WTC11 (cell line): ENCODE results near the gene CGGBP1.

Source experiments
- ARID4B ChIP-seq: sonication (generic); formaldehyde crosslinking; IDR thresholded peaks from 2 replicates; pipeline ENCODE4 v1.8.0; 2023; ENCODE audit warnings: missing genetic modification reagents, mild to moderate bottlenecking, borderline replicate concordance
- ATF2 ChIP-seq: sonication (generic); formaldehyde crosslinking; IDR thresholded peaks from 2 replicates; pipeline ENCODE4 v1.8.1; 2022; ENCODE audit warnings: low read depth, missing genetic modification reagents, borderline replicate concordance
- CTCF ChIP-seq: fragments of 200-600 bp; IDR thresholded peaks from 2 replicates; pipeline ENCODE4 v1.8.0; 2022; ENCODE audit warnings: antibody characterized with exemption
- FOXK1 ChIP-seq: sonication (generic); formaldehyde crosslinking; IDR thresholded peaks from 2 replicates; pipeline ENCODE4 v1.8.0; 2022; ENCODE audit warnings: mild to moderate bottlenecking, moderate library complexity, missing genetic modification reagents
- JUN ChIP-seq: sonication (generic); formaldehyde crosslinking; IDR thresholded peaks from 2 replicates; pipeline ENCODE4 v1.8.0; 2023; ENCODE audit warnings: mild to moderate bottlenecking, missing genetic modification reagents
- MAX ChIP-seq: sonication (generic); formaldehyde crosslinking; IDR thresholded peaks from 2 replicates; pipeline ENCODE4 v1.8.0; 2022; ENCODE audit warnings: mild to moderate bottlenecking, missing genetic modification reagents
- NFYB ChIP-seq: sonication (generic); formaldehyde crosslinking; conservative IDR thresholded peaks from 2 replicates; pipeline ENCODE4 v1.8.0; 2022; ENCODE audit warnings: low read depth, missing genetic modification reagents
- NR1H2 ChIP-seq: sonication (generic); formaldehyde crosslinking; IDR thresholded peaks from 2 replicates; pipeline ENCODE4 v1.9.0; 2021; ENCODE audit warnings: mild to moderate bottlenecking, moderate library complexity, missing genetic modification reagents
- PRRX2 ChIP-seq: fragments of 250-450 bp; sonication (Bioruptor Pico); IDR thresholded peaks from 2 replicates; pipeline ENCODE4 v1.8.0; 2021; ENCODE audit warnings: mild to moderate bottlenecking
- SP1 ChIP-seq: sonication (generic); formaldehyde crosslinking; conservative IDR thresholded peaks from 2 replicates; pipeline ENCODE4 v1.8.1; 2022; ENCODE audit warnings: missing genetic modification reagents
- ZNF138 ChIP-seq: sonication (generic); formaldehyde crosslinking; conservative IDR thresholded peaks from 2 replicates; pipeline ENCODE4 v1.8.1; 2022; ENCODE audit warnings: mild to moderate bottlenecking, moderate library complexity, missing genetic modification reagents
- ZNF512 ChIP-seq: sonication (generic); formaldehyde crosslinking; IDR thresholded peaks from 2 replicates; pipeline ENCODE4 v1.8.1; 2022; ENCODE audit warnings: missing genetic modification reagents, borderline replicate concordance
- TF ChIP-seq, protein P1 (sequence below): sonication (generic); formaldehyde crosslinking; IDR thresholded peaks from 2 replicates; pipeline ENCODE4 v1.8.1; 2022; ENCODE audit warnings: mild to moderate bottlenecking, missing genetic modification reagents, moderate library complexity, borderline replicate concordance
- TF ChIP-seq, protein P2 (sequence below): sonication (generic); formaldehyde crosslinking; IDR thresholded peaks from 2 replicates; pipeline ENCODE4 v1.8.1; 2023; ENCODE audit warnings: mild to moderate bottlenecking, missing genetic modification reagents, moderate library complexity

GRCh38 chr3:88038566-88038965 lies 20.2 kb downstream of the CGGBP1 start:
- TF ChIP-seq, protein P1, sequence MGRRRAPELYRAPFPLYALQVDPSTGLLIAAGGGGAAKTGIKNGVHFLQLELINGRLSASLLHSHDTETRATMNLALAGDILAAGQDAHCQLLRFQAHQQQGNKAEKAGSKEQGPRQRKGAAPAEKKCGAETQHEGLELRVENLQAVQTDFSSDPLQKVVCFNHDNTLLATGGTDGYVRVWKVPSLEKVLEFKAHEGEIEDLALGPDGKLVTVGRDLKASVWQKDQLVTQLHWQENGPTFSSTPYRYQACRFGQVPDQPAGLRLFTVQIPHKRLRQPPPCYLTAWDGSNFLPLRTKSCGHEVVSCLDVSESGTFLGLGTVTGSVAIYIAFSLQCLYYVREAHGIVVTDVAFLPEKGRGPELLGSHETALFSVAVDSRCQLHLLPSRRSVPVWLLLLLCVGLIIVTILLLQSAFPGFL (CRISPR knock-in tag), result no peak
- TF ChIP-seq, protein P2, sequence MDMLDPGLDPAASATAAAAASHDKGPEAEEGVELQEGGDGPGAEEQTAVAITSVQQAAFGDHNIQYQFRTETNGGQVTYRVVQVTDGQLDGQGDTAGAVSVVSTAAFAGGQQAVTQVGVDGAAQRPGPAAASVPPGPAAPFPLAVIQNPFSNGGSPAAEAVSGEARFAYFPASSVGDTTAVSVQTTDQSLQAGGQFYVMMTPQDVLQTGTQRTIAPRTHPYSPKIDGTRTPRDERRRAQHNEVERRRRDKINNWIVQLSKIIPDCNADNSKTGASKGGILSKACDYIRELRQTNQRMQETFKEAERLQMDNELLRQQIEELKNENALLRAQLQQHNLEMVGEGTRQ (CRISPR knock-in tag), result no peak
- TF ChIP-seq MAX (CRISPR knock-in tag), result no peak
- TF ChIP-seq CTCF, result no peak
- no peak for TF ChIP-seq NFYB (CRISPR knock-in tag)
- TF ChIP-seq JUN (CRISPR knock-in tag), result no peak
- no peak for TF ChIP-seq PRRX2
- TF ChIP-seq FOXK1 (CRISPR knock-in tag), result no peak
- no peak for TF ChIP-seq ATF2 (CRISPR knock-in tag)
- no peak for TF ChIP-seq ZNF138 (CRISPR knock-in tag)
- TF ChIP-seq ARID4B (CRISPR knock-in tag), result no peak
- TF ChIP-seq SP1 (CRISPR knock-in tag), result no peak
- TF ChIP-seq NR1H2 (CRISPR knock-in tag), result no peak
- no peak for TF ChIP-seq ZNF512 (CRISPR knock-in tag)
